ENCODE data around the gene TNS3.

TNS3 gene

DNA sequence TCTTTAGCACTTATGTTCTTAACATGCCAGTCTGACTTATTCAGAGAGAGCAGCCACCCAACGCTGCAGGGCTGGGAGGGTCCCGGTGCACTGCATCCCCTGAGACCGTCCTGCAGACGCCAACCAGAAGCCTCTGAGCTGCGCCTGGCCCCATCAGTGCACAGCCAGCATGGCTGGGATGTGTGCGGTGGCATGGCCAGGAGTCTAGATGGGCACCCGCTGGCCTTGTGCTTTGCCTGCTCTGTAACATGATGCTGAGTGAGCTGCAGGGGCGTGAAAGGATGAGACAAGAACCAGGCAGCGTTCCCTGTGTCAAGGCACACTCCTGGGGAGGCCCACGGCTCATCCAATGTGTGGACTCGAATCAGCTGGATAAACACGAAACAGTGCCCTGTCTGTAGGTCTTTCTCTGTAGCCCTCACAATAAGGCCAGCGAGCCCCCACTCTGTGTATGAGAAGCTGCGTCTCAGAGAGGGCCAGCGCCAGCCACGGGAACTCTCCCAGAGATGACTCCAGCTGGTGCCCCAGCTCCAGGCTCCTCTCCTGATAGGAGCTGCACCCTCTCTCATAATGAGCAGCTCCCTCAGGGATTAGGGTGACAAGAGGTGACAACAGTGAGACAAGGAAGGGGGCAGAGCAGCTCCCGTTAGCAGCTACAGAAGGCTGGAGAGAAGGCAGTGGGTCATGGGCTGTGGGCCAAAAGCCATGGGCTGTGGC lies 96.8 kb downstream of the TNS3 start:
- no peak for DNase-seq (ENCODE audit: low spot score)

DNA sequence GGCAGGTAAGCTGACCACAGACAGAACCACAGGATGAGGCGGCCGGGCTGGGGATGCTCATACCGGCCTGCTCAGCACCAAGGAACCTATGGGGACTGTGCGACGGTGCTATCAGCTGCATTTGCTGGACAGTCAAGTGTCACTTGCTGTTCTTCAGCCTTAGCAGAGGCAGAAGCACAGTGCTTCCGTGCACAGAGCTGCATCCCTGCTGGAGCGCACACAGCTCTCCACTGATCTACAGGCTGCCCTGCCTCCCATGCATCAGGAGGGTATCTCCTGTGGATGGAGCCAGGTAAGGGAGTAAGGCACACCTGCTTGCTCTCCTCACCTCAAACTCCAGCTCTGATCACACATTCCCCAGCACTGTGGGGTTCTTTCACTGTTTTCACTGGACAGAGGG lies 97.5 kb downstream of the TNS3 start:
- DNase-seq (ENCODE audit: low spot score), result no peak

DNA sequence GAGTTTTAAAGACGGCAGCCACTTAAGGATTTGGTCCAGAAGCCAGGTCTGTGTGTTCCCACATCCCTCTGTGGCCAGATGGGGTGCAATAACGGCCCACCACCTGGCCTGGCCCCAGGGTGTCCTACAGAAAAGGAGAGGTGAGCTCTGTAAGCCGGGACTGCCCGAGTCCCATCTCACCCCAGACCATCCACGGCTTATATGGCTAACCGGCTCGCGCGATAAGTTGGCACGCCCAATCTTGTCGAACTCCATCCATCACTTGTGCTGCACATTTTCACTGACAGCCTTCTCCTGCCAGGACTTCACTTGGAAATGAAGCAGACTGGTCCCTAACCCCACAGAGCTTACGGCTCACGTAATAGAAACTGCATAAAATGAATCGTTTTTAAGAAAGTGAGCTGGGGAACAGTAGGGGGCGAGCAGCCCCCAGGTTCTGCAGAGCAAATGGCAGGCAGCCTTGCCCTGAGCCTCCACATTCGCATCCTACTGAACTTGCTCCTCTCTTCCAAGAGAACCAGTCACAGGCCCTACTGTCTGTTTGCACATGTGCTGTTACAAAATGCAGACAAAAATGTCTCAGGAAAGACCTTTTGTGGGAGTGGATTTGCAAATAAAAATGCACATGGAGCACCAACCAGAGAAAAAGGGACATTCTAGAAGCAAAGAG lies 98.2 kb downstream of the TNS3 start:
- no peak for DNase-seq (ENCODE audit: low spot score)

DNA sequence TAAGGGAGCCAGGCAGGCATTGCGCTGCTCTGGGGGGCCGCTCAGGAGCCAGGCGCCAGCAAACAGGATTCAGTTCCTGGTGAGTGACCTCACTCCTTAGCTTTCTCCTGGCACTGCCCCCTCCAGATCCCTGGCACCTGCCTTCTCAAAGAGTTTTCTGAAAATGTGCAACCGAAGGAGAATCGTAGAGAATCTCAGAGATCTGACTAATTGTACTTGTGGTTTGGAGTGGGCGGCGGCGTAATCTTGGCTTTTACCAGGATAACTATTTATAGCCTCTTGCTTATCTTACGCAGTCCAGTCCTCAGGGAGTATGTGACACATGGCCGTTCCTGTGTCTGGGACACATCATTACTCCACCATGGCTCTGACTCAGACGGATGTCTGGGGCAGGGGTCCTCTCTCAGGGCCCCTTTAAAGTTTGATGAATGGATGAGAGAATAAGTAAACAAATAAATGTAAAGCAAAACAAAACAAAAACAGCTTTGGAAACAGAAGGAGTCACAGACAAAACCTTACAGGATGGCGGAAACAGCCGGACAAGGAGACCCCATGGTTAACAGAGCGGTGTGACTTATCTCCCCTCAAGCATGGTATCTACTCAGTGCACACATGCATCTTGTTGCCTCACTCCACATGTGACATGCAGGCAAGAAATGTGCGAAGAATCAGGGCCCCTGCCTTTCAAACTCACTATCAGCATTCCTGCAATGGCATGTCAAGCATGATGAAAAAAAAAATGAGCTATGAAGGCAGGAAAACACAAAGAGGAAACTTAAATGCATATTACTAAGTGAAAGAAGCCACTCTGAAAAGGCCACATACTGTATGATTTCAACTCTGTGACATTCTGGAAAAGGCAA lies 99.7 kb downstream of the TNS3 start:
- DNase-seq (ENCODE audit: low spot score), result no peak

DNA sequence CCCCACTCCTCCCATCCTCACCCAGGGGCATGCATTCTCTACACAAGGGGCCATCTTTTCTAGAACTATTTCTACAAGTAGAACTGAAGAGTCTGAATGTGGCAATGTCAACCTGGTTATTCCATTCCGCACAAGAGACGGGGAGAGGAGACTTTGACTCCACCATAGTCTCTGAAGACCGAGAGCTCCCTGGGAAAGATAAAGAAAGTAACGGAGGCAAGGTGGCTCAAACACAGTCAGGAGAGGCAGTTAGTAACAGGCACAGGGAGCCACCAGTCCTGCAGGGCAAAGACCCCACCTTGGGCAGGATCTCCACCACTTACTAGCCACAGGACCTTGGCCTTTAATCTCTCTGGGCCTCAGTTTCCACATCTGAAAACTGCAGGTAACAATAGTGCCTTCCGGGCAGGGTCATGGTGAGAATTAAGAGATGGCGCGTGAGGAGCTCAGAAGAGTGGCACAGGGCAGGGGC lies 100.3 kb downstream of the TNS3 start:
- no peak for DNase-seq (ENCODE audit: low spot score)

DNA sequence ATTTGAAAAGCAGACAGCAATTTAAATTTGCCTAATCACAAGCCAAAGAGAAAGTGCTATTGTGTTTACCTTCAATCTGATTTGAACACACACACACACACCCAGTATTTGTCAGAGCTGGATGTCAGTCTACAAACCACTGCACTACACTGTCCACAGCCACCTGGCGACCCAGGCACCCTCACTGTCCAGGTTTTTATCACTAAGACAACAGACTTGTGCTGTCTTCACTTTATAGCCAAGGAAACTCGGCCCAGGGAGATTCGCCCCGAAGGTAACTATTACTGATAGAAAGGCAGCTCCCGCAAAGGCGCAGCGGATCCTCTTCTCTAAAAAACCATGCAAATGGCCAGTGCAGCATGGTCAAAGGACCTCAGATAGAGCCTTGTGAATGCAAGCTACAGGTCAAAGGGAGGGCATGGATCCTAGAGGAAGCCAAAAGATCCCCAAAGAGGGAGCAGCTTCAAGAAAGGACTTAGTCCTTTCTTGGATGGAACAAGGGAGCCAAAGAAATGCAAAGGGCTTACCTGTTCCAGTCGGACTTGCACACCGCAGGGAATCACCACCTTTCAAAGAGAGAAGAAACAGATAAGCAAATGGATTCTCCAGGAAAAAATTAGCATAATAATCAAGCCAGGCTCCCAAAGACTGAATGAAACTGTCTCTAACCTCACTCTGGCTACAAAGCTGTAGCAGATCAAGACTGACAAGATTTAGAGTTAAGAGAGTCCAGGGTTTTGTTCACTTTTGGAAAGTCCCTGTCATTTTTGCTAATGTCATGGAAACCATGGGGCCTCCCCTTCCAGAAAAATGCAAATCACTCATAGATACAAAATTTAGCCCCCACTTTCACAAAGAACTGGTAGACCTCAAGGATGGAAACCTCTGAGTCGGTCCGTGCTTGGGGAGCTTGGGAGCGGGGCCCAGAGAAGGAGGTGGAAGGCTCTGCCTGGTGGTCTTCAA lies 101.1 kb downstream of the TNS3 start:
- DNase-seq (ENCODE audit: low spot score), result no peak

DNA sequence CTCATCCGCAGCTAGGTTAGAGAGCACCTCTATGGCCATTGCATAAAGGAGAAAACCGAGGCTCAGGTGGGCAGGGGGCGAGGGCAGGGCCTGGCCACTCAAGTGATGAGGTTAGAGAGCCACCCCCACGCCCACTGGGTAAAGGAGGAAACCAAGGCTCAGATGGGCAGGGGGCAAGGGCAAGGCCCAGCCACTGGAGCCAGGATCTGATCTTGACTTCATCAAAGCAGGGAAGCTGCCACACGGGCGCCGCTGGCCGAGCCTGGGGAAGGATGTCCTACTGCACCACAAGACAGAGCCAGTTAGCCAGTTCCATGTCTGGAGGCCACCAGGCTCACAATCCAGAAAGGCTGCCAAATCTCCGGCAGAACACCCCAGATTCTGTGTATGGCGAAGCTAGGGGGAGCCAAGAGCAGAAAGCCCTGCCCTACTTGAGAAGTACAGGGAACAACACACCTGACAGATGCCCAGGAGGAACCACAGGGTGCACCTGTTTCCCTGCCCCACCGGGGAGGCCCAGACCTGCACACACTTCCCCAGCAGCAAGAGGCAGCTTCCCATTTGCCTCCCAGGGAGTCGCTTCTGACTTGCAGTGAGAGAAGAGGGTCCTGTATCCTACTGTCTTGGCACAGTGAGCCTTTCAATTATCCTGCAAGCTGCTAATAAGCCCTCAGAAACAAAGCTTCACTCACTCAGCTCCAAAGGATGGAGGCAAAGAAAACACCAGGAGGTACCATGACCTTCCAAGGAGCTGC lies 101.9 kb downstream of the TNS3 start:
- no peak for DNase-seq (ENCODE audit: low spot score)

DNA sequence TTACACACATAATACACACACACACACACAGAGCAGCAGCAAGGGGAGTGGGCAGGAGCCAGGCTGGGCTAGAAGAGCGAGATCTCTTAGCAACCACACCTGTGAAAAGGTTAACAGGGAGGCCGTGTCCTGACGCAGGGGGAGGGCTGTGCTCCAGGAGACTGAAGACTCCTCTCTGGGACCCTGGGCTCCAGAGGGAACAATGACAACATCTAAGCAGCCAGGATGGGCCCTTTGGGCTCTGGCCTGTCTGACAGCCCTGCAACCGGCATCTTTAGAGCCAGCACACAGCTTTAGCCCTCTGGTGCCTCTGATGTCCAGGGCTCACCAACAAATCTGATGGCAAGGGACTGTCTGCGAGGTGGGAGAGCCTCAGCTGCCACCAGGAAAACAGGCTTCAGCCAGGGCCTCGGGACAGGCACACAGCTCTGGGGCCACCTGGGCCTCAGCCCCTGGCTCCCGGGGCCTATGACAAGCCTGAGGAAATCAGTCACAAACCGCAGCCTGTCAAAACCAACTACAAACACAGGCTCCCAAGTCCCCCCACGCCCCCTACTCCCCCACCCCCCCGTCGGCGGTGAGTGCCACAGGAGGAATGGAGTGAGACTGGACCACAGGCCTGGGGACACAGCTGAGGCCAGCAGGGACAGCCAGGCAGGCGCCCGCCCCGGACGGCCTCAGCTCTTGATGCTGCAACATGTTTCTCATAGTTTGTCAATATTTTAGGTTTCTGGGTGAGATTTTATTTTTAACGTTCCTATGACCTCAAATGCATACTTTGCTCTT lies 102.8 kb downstream of the TNS3 start:
- no peak for DNase-seq (ENCODE audit: low spot score)

DNA sequence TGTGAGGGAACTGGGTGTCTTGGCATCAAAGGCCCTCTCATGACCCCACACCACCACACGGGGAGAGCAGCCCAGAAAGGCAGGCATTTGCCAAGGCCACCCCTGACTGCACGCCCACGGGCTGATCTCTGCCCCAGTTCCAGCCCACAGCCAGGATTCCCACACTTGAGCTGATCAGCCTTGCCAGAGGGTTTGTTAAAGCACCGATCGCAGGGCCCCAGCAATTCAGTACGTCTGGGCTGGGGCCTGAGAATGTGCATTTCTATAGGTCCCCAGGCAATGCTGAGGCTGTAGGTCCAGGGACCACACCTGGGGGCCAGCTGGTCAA lies 103.9 kb downstream of the TNS3 start:
- no peak for DNase-seq (ENCODE audit: low spot score)

DNA sequence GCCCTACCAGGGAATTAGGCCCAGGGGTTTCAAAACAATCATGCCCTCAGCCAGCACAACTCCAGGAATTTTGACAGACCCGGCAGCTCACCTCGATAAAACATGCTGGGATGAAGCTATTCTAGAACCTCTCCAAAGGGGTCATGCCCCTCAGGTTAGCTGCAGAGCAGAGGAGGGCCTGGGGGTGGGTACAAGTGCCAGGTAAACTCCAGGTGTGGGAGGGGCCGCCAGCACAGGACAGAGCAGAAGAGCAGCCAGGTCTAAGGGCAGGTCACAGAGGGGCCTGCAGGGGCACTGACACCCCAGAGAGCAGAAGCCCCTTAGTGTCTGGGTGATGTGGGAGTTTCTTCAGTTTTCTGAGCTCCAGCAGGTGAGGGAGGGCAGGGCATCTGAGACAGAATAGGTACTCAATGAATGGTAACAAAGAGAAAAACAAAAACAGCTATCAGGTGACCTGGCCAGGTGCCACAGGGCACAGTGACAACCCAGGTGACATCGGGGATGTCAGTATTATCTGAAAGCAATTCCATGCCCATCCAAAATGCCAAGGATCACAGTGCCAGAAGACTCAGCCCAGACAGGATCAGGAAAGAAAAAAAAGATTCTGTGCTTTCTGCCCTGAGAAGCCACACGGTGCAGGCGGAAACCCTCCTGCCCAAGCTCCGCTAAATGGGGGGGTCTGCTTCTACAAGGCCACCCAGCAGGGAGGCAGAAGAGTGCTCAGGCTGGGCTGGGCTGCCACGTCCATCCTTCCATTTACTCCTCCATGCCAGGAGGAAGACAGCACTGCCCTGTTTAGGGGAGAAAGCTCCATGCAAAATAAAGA lies 104.5 kb downstream of the TNS3 start:
- no peak for DNase-seq (ENCODE audit: low spot score)

DNA sequence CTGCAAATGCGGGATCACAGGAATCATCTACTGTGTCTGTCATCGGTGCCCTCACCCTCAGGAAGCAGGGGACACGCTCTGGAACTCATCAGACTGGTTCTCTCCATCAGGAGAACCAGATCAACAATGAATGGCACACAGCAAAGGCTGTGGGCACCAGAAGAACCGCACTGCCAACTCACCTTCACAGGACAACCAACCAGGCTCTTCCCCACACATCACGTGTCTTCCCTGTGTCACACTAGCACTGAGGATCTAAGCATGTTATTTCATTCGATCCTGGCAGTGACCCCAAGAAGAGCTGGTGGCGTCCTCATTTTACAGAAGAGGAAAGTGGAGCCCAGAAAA lies 106.1 kb downstream of the TNS3 start:
- no peak for DNase-seq (ENCODE audit: low spot score)

DNA sequence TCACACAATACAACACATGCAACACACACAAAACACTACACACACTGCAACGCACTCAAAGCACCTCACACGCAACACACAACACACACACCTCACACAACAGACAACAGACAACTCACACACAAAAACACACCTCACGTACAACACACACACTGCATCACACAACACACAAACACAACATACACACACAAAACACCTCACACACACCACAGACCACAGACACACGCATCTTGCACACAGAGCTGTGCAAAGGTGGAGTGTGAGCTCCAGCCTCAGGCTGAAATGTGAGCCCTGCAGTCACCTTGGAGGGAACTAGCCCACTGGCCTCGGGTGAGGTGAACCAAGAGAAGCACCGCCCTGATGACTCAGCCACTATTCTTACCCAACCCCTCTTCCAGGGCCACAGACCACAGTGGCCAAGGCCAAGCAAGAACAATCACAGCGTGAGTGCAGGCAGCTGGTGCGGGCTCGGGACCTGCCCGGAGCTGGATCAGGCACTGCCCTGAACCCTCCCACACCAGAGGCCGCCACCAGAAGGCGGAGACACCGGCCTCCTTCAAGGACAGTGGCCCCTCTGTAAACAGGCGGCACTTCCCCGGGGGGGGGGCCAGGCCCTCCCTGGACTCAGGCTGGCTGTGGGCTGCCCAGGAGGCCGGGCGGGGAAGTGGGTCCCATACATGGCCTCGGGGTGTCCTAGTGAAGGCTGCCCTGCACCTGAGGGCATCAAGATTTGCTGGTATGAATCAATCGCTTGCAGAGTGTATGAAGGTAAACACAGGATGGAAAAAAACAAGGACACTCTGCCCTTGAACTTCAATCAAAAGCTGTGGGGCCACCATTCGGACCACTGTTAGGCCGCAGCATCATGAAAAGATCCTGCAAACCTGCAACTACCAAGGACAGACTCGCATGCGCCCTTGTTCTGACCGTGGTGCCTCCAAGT lies 106.7 kb downstream of the TNS3 start:
- DNase-seq (ENCODE audit: low spot score), result peak; percentile 10

DNA sequence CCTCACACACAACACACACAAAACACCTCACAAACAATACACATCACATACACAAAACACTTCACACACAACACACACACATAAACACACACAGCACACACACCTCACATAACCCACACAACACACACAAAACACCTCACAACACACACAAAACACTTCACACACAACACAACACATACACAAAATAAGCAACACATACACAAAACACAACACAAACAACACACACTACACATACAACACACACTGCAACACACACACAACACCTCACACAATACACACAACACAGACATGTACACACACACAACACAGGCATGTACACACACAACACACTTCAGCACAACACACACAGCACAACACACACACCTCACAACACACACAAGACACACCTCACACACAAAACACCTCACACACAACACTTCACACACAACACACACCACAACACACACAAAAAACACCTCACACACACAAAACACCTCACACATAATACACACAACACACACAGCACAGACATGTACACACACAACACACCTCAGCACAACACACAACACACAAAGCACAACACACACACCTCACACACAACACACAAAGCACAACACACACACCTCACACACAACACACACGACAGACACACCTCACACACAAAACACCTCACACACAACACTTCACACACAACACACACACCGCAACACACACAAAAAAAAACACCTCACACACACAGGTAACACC lies 107.5 kb downstream of the TNS3 start:
- DNase-seq (ENCODE audit: low spot score), result no peak

DNA sequence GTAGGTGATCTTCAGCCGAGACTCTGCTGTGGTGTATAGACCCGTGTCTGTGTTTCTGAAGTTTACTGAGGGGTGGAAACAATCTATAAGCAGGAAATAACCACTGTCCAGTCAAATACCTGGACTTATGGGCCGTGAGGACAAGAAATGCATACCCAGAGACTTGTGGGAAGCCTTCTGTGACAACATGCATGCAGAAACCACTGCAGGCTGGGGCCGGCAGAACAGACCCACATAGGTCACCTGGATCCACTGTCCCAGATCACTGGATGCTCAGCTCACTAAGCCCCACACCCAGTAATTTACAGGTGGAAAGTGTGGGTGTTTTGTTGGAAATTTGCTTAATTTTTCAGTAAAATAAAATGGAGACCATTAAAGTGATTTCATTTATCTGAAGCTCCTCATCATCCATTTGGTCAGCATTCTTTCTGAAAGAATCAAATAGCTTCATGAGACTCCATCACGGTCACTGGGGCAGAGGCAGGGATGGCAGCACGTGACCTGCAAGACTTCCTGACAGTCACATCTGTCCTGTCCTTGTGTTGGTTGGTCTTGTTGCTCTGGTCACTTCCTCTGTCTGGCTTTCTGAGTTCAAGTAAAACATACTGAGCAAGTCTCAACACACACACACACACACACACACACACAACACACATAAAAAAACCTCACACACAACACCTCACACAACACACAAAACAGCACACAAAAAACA lies 108.3 kb downstream of the TNS3 start:
- no peak for DNase-seq (ENCODE audit: low spot score)

DNA sequence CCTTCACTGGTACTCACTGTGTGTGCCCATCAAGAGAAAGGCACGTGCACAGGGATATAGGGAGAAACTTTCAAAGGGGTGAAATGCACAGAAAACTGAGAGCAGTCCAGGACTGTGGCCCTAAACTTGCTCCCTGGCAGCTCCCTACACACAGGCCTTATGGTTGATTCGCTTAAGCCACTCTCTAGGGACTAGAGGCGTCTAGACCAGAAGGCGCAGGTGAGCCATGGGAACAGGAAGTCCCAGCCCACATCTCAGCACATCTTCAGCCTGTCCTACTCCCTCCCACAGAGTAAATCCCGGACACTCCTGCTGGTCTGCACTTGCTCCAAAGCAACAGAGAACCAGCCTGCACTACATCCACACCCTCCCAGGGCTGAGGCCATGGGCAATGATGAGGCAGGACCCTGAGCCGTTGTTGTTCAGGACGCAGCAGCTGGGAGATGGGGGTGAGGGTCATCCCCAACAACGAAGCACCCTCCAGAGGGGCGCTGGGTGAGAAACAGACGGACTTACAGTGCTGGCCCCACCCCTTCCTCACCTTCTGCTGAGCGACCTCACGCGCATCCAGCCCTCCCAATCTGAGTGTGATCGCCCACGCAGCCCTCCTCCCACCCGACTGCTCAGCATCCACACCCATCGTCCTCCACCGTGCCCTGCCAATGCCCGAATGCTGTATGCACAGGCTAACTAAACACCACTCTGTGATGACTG lies 109.3 kb downstream of the TNS3 start:
- DNase-seq (ENCODE audit: low spot score), result no peak

DNA sequence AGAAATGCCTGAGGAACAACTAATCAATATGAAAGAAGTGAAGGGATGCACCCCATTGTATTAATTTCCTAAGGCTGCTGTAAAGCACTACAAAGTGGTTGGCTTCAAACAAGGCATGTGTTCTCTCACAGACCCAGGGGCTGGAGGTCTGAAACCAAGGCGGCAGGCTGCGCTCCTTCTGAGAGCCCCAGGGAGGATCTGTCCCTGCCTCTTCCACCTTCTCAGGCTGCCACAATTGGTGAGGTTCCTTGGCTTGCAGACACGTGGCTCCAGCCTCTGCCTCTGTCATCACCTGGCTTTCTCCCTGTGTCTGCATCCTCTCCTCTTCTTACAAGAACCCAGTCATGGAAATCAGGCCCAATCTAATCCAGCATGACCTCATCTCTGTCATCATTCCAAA lies 110.1 kb downstream of the TNS3 start:
- DNase-seq (ENCODE audit: low spot score), result no peak

Data from CD4-positive, alpha-beta T cell treated with Interleukin-2 at 100 ng/mL for 4 hours (primary cell).